Measurements from ENCODE around the gene MED27.
A peak's percentile ranks its signal among the peaks of the same experiment; 100 is the strongest.

The MED27 gene

GRCh38 chr9:132078699-132079356, 839 bp downstream of the MED27 start:
- peak overlapping the region; percentile 72 to 87 for H3K4me3 ChIP-seq (replicated peaks in 1 of 2; ENCODE audit: low read depth in 2 of 2, low read length in 2 of 2)
- no peak for DNase-seq (ENCODE audit: low read depth in 2 of 2)
- TF ChIP-seq CTCF (IDR thresholded peaks at IDR 0.05; ENCODE audit: low read depth, low read length) = no peak

GRCh38 chr9:132077881-132078698, 1.6 kb downstream of the MED27 start:
- TF ChIP-seq CTCF (IDR thresholded peaks at IDR 0.05; ENCODE audit: low read depth, low read length) = no peak
- peak overlapping the region; percentile 72 to 87 for H3K4me3 ChIP-seq (replicated peaks in 1 of 2; ENCODE audit: low read depth in 2 of 2, low read length in 2 of 2)
- DNase-seq (ENCODE audit: low read depth in 2 of 2) = peak; percentile 61 to 63

GRCh38 chr9:132075853-132076252, 3.8 kb downstream of the MED27 start:
- TF ChIP-seq CTCF (IDR thresholded peaks at IDR 0.05; ENCODE audit: low read depth, low read length) = no peak
- DNase-seq (ENCODE audit: low read depth in 2 of 2) = no peak
- H3K4me3 ChIP-seq (replicated peaks in 1 of 2; ENCODE audit: low read depth in 2 of 2, low read length in 2 of 2) = no peak overlapping the region

- peak; percentile 65 to 83 for DNase-seq (ENCODE audit: low read depth in 2 of 2)
- no peak overlapping the region for H3K4me3 ChIP-seq (replicated peaks in 1 of 2; ENCODE audit: low read depth in 2 of 2, low read length in 2 of 2)
- no peak for TF ChIP-seq CTCF (IDR thresholded peaks at IDR 0.05; ENCODE audit: low read depth, low read length)
These were observed 4.9 kb downstream of the MED27 start for GRCh38 chr9:132074736-132075135.

- no peak for DNase-seq (ENCODE audit: low read depth in 2 of 2)
- H3K4me3 ChIP-seq (replicated peaks in 1 of 2; ENCODE audit: low read depth in 2 of 2, low read length in 2 of 2) = no peak overlapping the region
- no peak for TF ChIP-seq CTCF (IDR thresholded peaks at IDR 0.05; ENCODE audit: low read depth, low read length)
These were observed 7.7 kb downstream of the MED27 start for GRCh38 chr9:132071847-132072507.

- peak; percentile 21 to 32 for DNase-seq (ENCODE audit: low read depth in 2 of 2)
- no peak overlapping the region for H3K4me3 ChIP-seq (replicated peaks in 1 of 2; ENCODE audit: low read depth in 2 of 2, low read length in 2 of 2)
- TF ChIP-seq CTCF (IDR thresholded peaks at IDR 0.05; ENCODE audit: low read depth, low read length) = no peak
These were observed 10.4 kb downstream of the MED27 start for GRCh38 chr9:132069046-132069898.
